Measurements from ENCODE around the gene LRRC4C. TPM values are rescaled to one million over a fixed set of nuclear protein-coding genes. Genes with fewer than 3 reads are reported as not detected.
"Not testable (repeated sequence)": the region's sequence is repeated elsewhere in the genome, so short reads cannot be mapped to it uniquely, and the experiment has no call there.

Gene LRRC4C
- total RNA-seq, 2 donors from 2014 or later: 0.95 to 3.2 TPM

- Histone ChIP-seq H3K9me3 (no peaks in the 10 kb centered on the region), H3K4me3 (no peak overlapping the region), H3K4me1 (ENCODE audit: control insufficient read depth in 1 of 2, low read depth in 2 of 2) (no peaks in the 10 kb centered on the region), H3K27ac (no peak overlapping the region), H3K36me3 (no peaks in the 10 kb centered on the region), H3K27me3 (replicated peaks; ENCODE audit: insufficient read depth) (no peaks in the 10 kb centered on the region)
- no peak for TF ChIP-seq CTCF (IDR thresholded peaks at IDR 0.05)
- no peak for ATAC-seq (ENCODE audit: insufficient number of reproducible peaks, low FRiP score, low read depth)
- no peak for DNase-seq (ENCODE audit: low spot score)
These were observed 1281.0 kb downstream of the LRRC4C start for GRCh38 chr11:40178470-40178869.

- no peak overlapping the region for H3K27ac ChIP-seq
- TF ChIP-seq CTCF (IDR thresholded peaks at IDR 0.05): no peak
- ATAC-seq (ENCODE audit: insufficient number of reproducible peaks, low FRiP score, low read depth): no peak
These were observed 1283.5 kb downstream of the LRRC4C start for GRCh38 chr11:40175980-40176379.

GRCh38 chr11:40170078-40170477 lies 1289.4 kb downstream of the LRRC4C start:
- Histone ChIP-seq H3K27me3 (replicated peaks; ENCODE audit: insufficient read depth) (no peaks in the 10 kb centered on the region), H3K27ac (no peak overlapping the region), H3K9me3 (no peaks in the 10 kb centered on the region), H3K4me1 (ENCODE audit: control insufficient read depth in 1 of 2, low read depth in 2 of 2) (no peaks in the 10 kb centered on the region), H3K36me3 (no peaks in the 10 kb centered on the region), H3K4me3 (no peak overlapping the region)
- no peak for ATAC-seq (ENCODE audit: insufficient number of reproducible peaks, low FRiP score, low read depth)
- TF ChIP-seq CTCF (IDR thresholded peaks at IDR 0.05): no peak
- no peak for DNase-seq (ENCODE audit: low spot score)

More at GRCh38 chr11:40175980-40176379, 1283.5 kb downstream of the LRRC4C start:
- no peaks in the 10 kb centered on the region for H3K27me3 ChIP-seq (replicated peaks; ENCODE audit: insufficient read depth)
- no peaks in the 10 kb centered on the region for H3K4me1 ChIP-seq (ENCODE audit: control insufficient read depth in 1 of 2, low read depth in 2 of 2)
- DNase-seq (ENCODE audit: low spot score): no peak
- H3K36me3 ChIP-seq: no peaks in the 10 kb centered on the region
- H3K9me3 ChIP-seq: no peaks in the 10 kb centered on the region
- no peak overlapping the region for H3K4me3 ChIP-seq

GRCh38 chr11:40168414-40168813 lies 1291.0 kb downstream of the LRRC4C start:
- no peaks in the 10 kb centered on the region for H3K9me3 ChIP-seq
- no peaks in the 10 kb centered on the region for H3K27me3 ChIP-seq (replicated peaks; ENCODE audit: insufficient read depth)
- no peak overlapping the region for H3K27ac ChIP-seq
- TF ChIP-seq CTCF (IDR thresholded peaks at IDR 0.05): no peak
- no peaks in the 10 kb centered on the region for H3K4me1 ChIP-seq (ENCODE audit: control insufficient read depth in 1 of 2, low read depth in 2 of 2)
- DNase-seq (ENCODE audit: low spot score) (no peak), ATAC-seq (ENCODE audit: insufficient number of reproducible peaks, low FRiP score, low read depth) (no peak)
- no peaks in the 10 kb centered on the region for H3K36me3 ChIP-seq
- H3K4me3 ChIP-seq: no peak overlapping the region

GRCh38 chr11:40167805-40168204 lies 1291.6 kb downstream of the LRRC4C start:
- H3K27me3 ChIP-seq (replicated peaks; ENCODE audit: insufficient read depth); H3K36me3 ChIP-seq; H3K4me1 ChIP-seq (ENCODE audit: control insufficient read depth in 1 of 2, low read depth in 2 of 2); DNase-seq (ENCODE audit: low spot score); H3K4me3 ChIP-seq; H3K27ac ChIP-seq; H3K9me3 ChIP-seq; ATAC-seq (ENCODE audit: insufficient number of reproducible peaks, low FRiP score, low read depth): not testable (repeated sequence)

GRCh38 chr11:40166892-40167291 lies 1292.6 kb downstream of the LRRC4C start:
- H3K4me3 ChIP-seq: no peak overlapping the region
- no peaks in the 10 kb centered on the region for H3K36me3 ChIP-seq
- no peaks in the 10 kb centered on the region for H3K4me1 ChIP-seq (ENCODE audit: control insufficient read depth in 1 of 2, low read depth in 2 of 2)
- DNase-seq (ENCODE audit: low spot score) (no peak), ATAC-seq (ENCODE audit: insufficient number of reproducible peaks, low FRiP score, low read depth) (no peak)
- H3K27ac ChIP-seq: no peak overlapping the region
- no peak for TF ChIP-seq CTCF (IDR thresholded peaks at IDR 0.05)
- no peaks in the 10 kb centered on the region for H3K27me3 ChIP-seq (replicated peaks; ENCODE audit: insufficient read depth)
- no peaks in the 10 kb centered on the region for H3K9me3 ChIP-seq
